H1 (cell line): Measurements from ENCODE around the gene BCAR3. TPM values are rescaled to one million over a fixed set of nuclear protein-coding genes. Genes with fewer than 3 reads are reported as not detected.

Source experiments
- CTCF ChIA-PET: fragments of 300-600 bp; sonication (Branson Sonifier 250); formaldehyde crosslinking; loops from one replicate; lab custom pipeline; 2021; ENCODE audit not compliant: partially characterized antibody; lab: Charles Lee
- POLR2A ChIA-PET: fragments of 300-600 bp; sonication (Branson Sonifier 250); formaldehyde crosslinking; loops from one replicate; lab custom pipeline; 2021; ENCODE audit warnings: inconsistent platforms; ENCODE audit not compliant: partially characterized antibody; lab: Charles Lee
- DNase-seq, 2 experiments: peaks; one replicate each; pipeline versions ENCODE4 v3.0.0 to v3.0.0-alpha.2; 2010 to 2022; ENCODE audit warnings: low spot score in 2 of 2, low read depth in 1 of 2, mixed read lengths in 1 of 2
- FAIRE-seq: peaks from 2 replicates; lab custom pipeline; 2011; peaks lifted over from hg19 to GRCh38; lab: Jason Lieb, UNC
- H2AFZ ChIP-seq: 2 replicates; pipeline ENCODE4 v1.8.1; 2012; ENCODE audit warnings: low read length, inconsistent platforms
- H2AK5ac ChIP-seq: 2 replicates; pipeline ENCODE4 v1.6.1; 2013; ENCODE audit warnings: low read depth, low read length
- H2BK120ac ChIP-seq: replicated peaks from 2 replicates; pipeline ENCODE3; 2013; ENCODE audit warnings: low read depth, low read length, inconsistent platforms
- H2BK12ac ChIP-seq: 2 replicates; pipeline ENCODE4 v1.6.1; 2013; ENCODE audit warnings: low read depth, low read length
- H2BK15ac ChIP-seq: 2 replicates; pipeline ENCODE4 v1.6.1; 2013; ENCODE audit warnings: low read length
- H2BK20ac ChIP-seq: 2 replicates; pipeline ENCODE4 v1.6.1; 2013; ENCODE audit warnings: low read length
- H2BK5ac ChIP-seq: 2 replicates; pipeline ENCODE4 v1.6.1; 2013; ENCODE audit warnings: low read depth, low read length
- H3K14ac ChIP-seq: 2 replicates; pipeline ENCODE4 v1.6.1; 2013; ENCODE audit warnings: inconsistent platforms; ENCODE audit not compliant: insufficient read length
- H3K18ac ChIP-seq: 2 replicates; pipeline ENCODE4 v1.6.1; 2013; ENCODE audit warnings: low read length; ENCODE audit errors: extremely low read depth
- H3K23ac ChIP-seq: 2 replicates; pipeline ENCODE4 v1.6.1; 2013; ENCODE audit warnings: inconsistent platforms; ENCODE audit not compliant: insufficient read length
- H3K23me2 ChIP-seq: 2 replicates; pipeline ENCODE4 v1.6.1; 2013; ENCODE audit warnings: low read depth, low read length
- H3K27ac ChIP-seq: 2 replicates; pipeline ENCODE4 v1.6.1; 2011; ENCODE audit warnings: low read depth, low read length, inconsistent platforms
- H3K27me3 ChIP-seq, 4 experiments: replicated peaks in 1 of 4; 1 replicate in 1 of 4; 2 replicates in 3 of 4; pipeline versions ENCODE4 v1.6.1 to v1.8.1; 2011 to 2013; ENCODE audit warnings: low read length in 3 of 4, mild to moderate bottlenecking in 3 of 4, inconsistent platforms in 2 of 4, mixed read lengths in 2 of 4, moderate library complexity in 1 of 4; ENCODE audit not compliant: control insufficient read depth in 3 of 4, insufficient read depth in 3 of 4; ENCODE audit errors: extremely low read depth in 1 of 4
- H3K36me3 ChIP-seq, 4 experiments: 2 replicates each; pipeline versions ENCODE4 v1.6.1 to v1.8.1; 2011 to 2013; ENCODE audit warnings: mild to moderate bottlenecking in 4 of 4, low read length in 3 of 4, moderate library complexity in 2 of 4, control low read depth in 1 of 4, inconsistent platforms in 1 of 4; ENCODE audit not compliant: insufficient read depth in 4 of 4, control insufficient read depth in 2 of 4
- H3K4ac ChIP-seq: replicated peaks from 2 replicates; pipeline ENCODE3; 2013; ENCODE audit warnings: low read length, low read depth, mixed read lengths, inconsistent platforms; ENCODE audit not compliant: insufficient read length
- H3K4me1 ChIP-seq, 4 experiments: replicated peaks in 1 of 4; 1 replicate in 1 of 4; 2 replicates in 3 of 4; pipeline versions ENCODE4 v1.6.1 to v1.8.1; 2011 to 2013; ENCODE audit warnings: low read length in 3 of 4, inconsistent platforms in 2 of 4, mixed read lengths in 1 of 4; ENCODE audit not compliant: insufficient read depth in 4 of 4, control insufficient read depth in 3 of 4
- H3K4me2 ChIP-seq, 2 experiments: 2 replicates each; pipeline versions ENCODE4 v1.6.1 to v1.8.1; 2011 to 2013; ENCODE audit warnings: low read depth in 2 of 2, low read length in 2 of 2, control low read depth in 1 of 2, inconsistent platforms in 1 of 2, mild to moderate bottlenecking in 1 of 2; ENCODE audit not compliant: insufficient read depth in 1 of 2
- H3K4me3 ChIP-seq, 4 experiments: fragments of 200-600, 300-600 bp in 1 of 4; sonication (generic), shearing (Covaris generic), sonication (Bioruptor Twin) in 1 of 4; 2 replicates each; pipeline versions ENCODE4 v1.5.1 to v1.8.1; 2011 to 2016; ENCODE audit warnings: low read length in 4 of 4, low read depth in 3 of 4, control low read depth in 2 of 4, inconsistent platforms in 2 of 4, mild to moderate bottlenecking in 2 of 4, mixed read lengths in 1 of 4, moderate library complexity in 1 of 4; ENCODE audit not compliant: insufficient read depth in 2 of 4; ENCODE audit errors: extremely low read depth in 1 of 4
- H3K56ac ChIP-seq: replicated peaks from 2 replicates; pipeline ENCODE3; 2013; ENCODE audit warnings: low read depth, mild to moderate bottlenecking, mixed read lengths, low read length, inconsistent platforms; ENCODE audit not compliant: insufficient read length
- H3K79me1 ChIP-seq: 2 replicates; pipeline ENCODE4 v1.6.1; 2013; ENCODE audit warnings: low read depth, low read length, control low read depth
- H3K79me2 ChIP-seq, 2 experiments: 2 replicates each; pipeline versions ENCODE4 v1.6.1 to v1.8.1; 2012 to 2013; ENCODE audit warnings: low read length in 2 of 2, mild to moderate bottlenecking in 2 of 2, inconsistent platforms in 1 of 2; ENCODE audit not compliant: insufficient read depth in 2 of 2, control insufficient read depth in 1 of 2
- H3K9ac ChIP-seq, 4 experiments: replicated peaks in 1 of 4; 1 replicate in 1 of 4; 2 replicates in 3 of 4; pipeline versions ENCODE4 v1.6.1 to v1.8.1; 2011 to 2013; ENCODE audit warnings: low read depth in 3 of 4, low read length in 3 of 4, control low read depth in 2 of 4, mild to moderate bottlenecking in 2 of 4, moderate library complexity in 2 of 4, inconsistent platforms in 1 of 4; ENCODE audit errors: extremely low read depth in 1 of 4
- H3K9me3 ChIP-seq, 2 experiments: 2 replicates each; pipeline versions ENCODE4 v1.6.1 to v1.8.1; 2012 to 2013; ENCODE audit warnings: mild to moderate bottlenecking in 2 of 2, moderate library complexity in 2 of 2, control low read depth in 1 of 2, inconsistent platforms in 1 of 2, low read depth in 1 of 2, low read length in 1 of 2, mixed read lengths in 1 of 2; ENCODE audit not compliant: insufficient read depth in 2 of 2
- H4K20me1 ChIP-seq, 2 experiments: replicated peaks in 1 of 2; 2 replicates each; pipeline versions ENCODE3 to v1.8.1; 2011 to 2013; ENCODE audit warnings: inconsistent platforms in 2 of 2, low read length in 2 of 2, mild to moderate bottlenecking in 1 of 2; ENCODE audit not compliant: insufficient read depth in 2 of 2, control insufficient read depth in 1 of 2
- H4K5ac ChIP-seq: 2 replicates; pipeline ENCODE4 v1.6.1; 2013; ENCODE audit warnings: low read length, low read depth, mixed read lengths, inconsistent platforms; ENCODE audit not compliant: insufficient read length
- H4K8ac ChIP-seq: 2 replicates; pipeline ENCODE4 v1.8.0; 2013; ENCODE audit warnings: mild to moderate bottlenecking, moderate library complexity, low read length, inconsistent platforms; ENCODE audit not compliant: insufficient read depth; ENCODE audit errors: extremely low read depth
- H4K91ac ChIP-seq: replicated peaks from 2 replicates; pipeline ENCODE3; 2013; ENCODE audit warnings: low read length, mixed read lengths, inconsistent platforms; ENCODE audit not compliant: insufficient read length
- RAD21 ChIP-seq, 2 experiments: IDR thresholded peaks in 1 of 2; conservative IDR thresholded peaks in 1 of 2; 2 replicates each; pipeline ENCODE4 v1.6.1; 2011; ENCODE audit warnings: low read depth in 2 of 2, low read length in 2 of 2, improper control_type of control experiment in 1 of 2, inconsistent platforms in 1 of 2, mild to moderate bottlenecking in 1 of 2, moderate library complexity in 1 of 2
- SUZ12 ChIP-seq: fragments of 200-600 bp; sonication (generic); IDR thresholded peaks from 2 replicates; pipeline ENCODE4 v1.6.1; 2012; ENCODE audit warnings: mild to moderate bottlenecking, inconsistent platforms, low read length, moderate library complexity, mixed read lengths
- TAF7 ChIP-seq: optimal IDR thresholded peaks from 2 replicates; pipeline ENCODE3; 2011; ENCODE audit warnings: low read depth, mild to moderate bottlenecking, inconsistent platforms, low read length, moderate library complexity, borderline replicate concordance
- WGBS, 2 experiments: shearing (Covaris generic) in 1 of 2; methylation state at CpG; one replicate each; pipeline versions ENCODE4 v1.1.6 to v1.1.7; 2013 to 2015; ENCODE audit warnings: low lambda C conversion rate in 2 of 2, mixed read lengths in 2 of 2, inconsistent platforms in 1 of 2, low coverage in 1 of 2, missing lambda C conversion rate in 1 of 2; ENCODE audit not compliant: insufficient replicate concordance in 2 of 2, insufficient coverage in 1 of 2, insufficient read length in 1 of 2; ENCODE audit errors: extremely low coverage in 1 of 2, missing lambda C conversion rate in 1 of 2; 5-methylcytosine and 5-hydroxymethylcytosine counted together
- long read RNA-seq, 2 experiments: library from RNA in 1 of 2; library from capped mRNA in 1 of 2; stranded (forward); transcript quantifications; one replicate each; pipeline ENCODE4 v2.0.0, GENCODE V29; 2021; ENCODE audit warnings: inconsistent platforms in 1 of 2
- polyA minus RNA-seq, 3 experiments: library from RNA; depleted of rRNA, polyadenylated mRNA; stranded (reverse); fragments of >200 nt; gene quantifications; 1 replicate in 2 of 3; 2 replicates in 1 of 3; pipeline ENCODE4 v1.2.3, GENCODE V29; 2011
- polyA plus RNA-seq, 7 experiments: library from polyadenylated mRNA; depleted of rRNA in 3 of 7; stranded (reverse) in 5 of 7; unstranded in 2 of 7; fragments of >200 nt in 5 of 7; fragments of 200-250 nt in 2 of 7; gene quantifications; 1 replicate in 5 of 7; 2 replicates in 1 of 7; 4 replicates in 1 of 7; pipeline versions ENCODE4 v1.2.1 to v1.2.3, GENCODE V29; 2011 to 2013; ENCODE audit warnings: missing spikeins in 2 of 7, mixed read lengths in 2 of 7
- total RNA-seq: library from RNA; stranded (reverse); fragmentation: NEBNext Ultra II Directional; extraction: Animal tissue kit (Norgen Biotek cat#: 25700); gene quantifications from 2 replicates; pipeline ENCODE4 v1.2.1, GENCODE V29; 2021

Gene BCAR3
- total RNA-seq, result 8.3 and 9.2 TPM in 2 replicates
- polyA plus RNA-seq (2011; rRNA removed), result 5.6 and 7.3 TPM in 2 replicates
- 6.6 TPM for polyA plus RNA-seq (2011; cell fraction: cytosol; rRNA removed)
- 9.7 TPM for polyA plus RNA-seq (2011; cell fraction: nucleus; rRNA removed)
- 7.0 to 8.0 TPM (median 7.8 TPM) in 4 replicates for polyA plus RNA-seq (2012, experiment 1 of 2)
- polyA plus RNA-seq (2012, experiment 2 of 2), result 6.1 TPM
- 5.1 TPM for polyA plus RNA-seq (2013, experiment 1 of 2)
- polyA plus RNA-seq (2013, experiment 2 of 2), result 5.2 TPM
- polyA minus RNA-seq (2011; rRNA and poly(A)+ RNA removed), result 10.9 and 11.0 TPM in 2 replicates
- 19.4 TPM for polyA minus RNA-seq (2011; cell fraction: cytosol; rRNA and poly(A)+ RNA removed)
- 14.6 TPM for polyA minus RNA-seq (2011; cell fraction: nucleus; rRNA and poly(A)+ RNA removed)
- long read RNA-seq, experiment 1, partial matches to known transcripts, result 4 of 6 reads
- long read RNA-seq, experiment 1, other reads (novel, unspliced or antisense), result 1 of 6 reads
- long read RNA-seq, experiment 2, partial matches to known transcripts, result 4 of 5 reads
- long read RNA-seq, experiment 2, other reads (novel, unspliced or antisense), result 1 of 5 reads

DNA sequence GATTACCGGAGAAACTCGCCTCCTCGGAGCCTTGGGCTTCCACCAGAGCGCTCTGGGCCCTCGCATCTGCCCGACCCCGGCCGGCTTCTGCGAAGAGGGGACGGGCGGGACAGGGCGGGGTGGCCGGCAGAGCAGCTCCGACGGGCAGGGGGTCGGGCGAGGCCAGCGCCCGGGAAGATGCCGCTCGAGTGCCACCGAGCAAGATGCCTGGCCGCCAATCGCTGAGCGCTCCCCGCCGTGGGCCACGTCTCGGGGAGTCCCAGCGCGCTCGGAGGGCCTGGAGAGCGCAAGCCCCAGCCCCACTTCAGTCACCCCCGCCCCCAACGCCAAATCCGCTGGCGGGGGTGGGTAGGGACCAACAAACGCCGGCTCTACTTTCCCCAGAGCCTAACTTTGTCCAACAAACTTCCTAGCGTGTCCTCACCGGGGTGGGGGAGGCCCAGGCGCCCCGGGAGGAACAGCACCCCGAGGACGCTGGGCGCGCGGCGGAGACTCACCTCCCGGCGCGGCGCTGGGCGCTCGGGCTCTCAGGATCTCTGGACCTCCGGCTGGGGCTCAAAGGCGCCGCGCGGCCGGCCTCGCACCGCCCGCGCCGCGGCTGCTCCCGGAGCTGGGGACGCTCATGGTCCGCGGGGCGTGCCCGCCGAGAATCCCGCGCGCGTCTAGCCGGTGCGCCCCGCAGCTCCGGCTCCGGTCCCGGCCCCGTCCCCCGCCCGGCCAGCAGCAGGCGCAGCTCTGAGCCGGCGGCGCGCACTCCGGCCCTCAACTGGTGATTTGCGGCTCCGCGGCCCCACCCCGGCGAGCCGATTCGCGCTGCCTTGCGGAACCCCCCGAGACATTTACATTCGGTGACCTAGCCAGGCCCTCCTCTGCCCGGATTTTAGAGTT is at the start of gene BCAR3:
Gene BCAR3 (minus strand): TSS at position 737 of the 888 bp plus-strand sequence. CDS start 6,907 bp downstream, outside the sequence.
- Histone ChIP-seq H4K8ac (peak within 1 kb of the TSS; percentile 76; the same call in 1 of the 2 replicates), H4K91ac (no peak within 1 kb of the TSS), H3K4me2 (peak within 1 kb of the TSS; percentile 69 to 88), H3K4me1 (peaks cover 3 to 12% (median 5%) of the 10 kb centered on the region in 4 experiments), H2BK20ac (0 out of 2 replicates have a peak within 1 kb of the TSS, but pooled peaks have one; percentile 15), H3K56ac (peak within 1 kb of the TSS; percentile 10), H2AFZ (peak within 1 kb of the TSS; percentile 84), H2BK12ac (no peak within 1 kb of the TSS), H4K5ac (peak within 1 kb of the TSS; percentile 57), H2AK5ac (no peak within 1 kb of the TSS), H3K23ac (no peak within 1 kb of the TSS), H3K27me3 (peaks cover 0 to 8% (median 2%) of the 10 kb centered on the region in 4 experiments; a peak in 4 of 7 replicates), H2BK15ac (peak within 1 kb of the TSS; percentile 5; the same call in 1 of the 2 replicates), H3K4ac (no peak within 1 kb of the TSS), H3K23me2 (peaks cover 15% of the 10 kb centered on the region), H3K14ac (no peak within 1 kb of the TSS), H4K20me1 (peaks cover 0 to 4% of the 10 kb centered on the region in 2 experiments), H3K36me3 (no peaks in the 10 kb centered on the region), H3K9ac (peak within 1 kb of the TSS in 3 of 4 experiments; percentile 30 to 62 (median 42); a peak in 5 of 7 replicates), H3K79me2 (peaks cover 0 to 22% of the 10 kb centered on the region in 2 experiments; a peak in 1 of 4 replicates), H3K27ac (no peak within 1 kb of the TSS), H3K79me1 (no peaks in the 10 kb centered on the region; the same call in 1 of the 2 replicates), H2BK120ac (peak within 1 kb of the TSS; percentile 68), H3K18ac (peak within 1 kb of the TSS; percentile 68), H3K9me3 (no peaks in the 10 kb centered on the region), H2BK5ac (peak within 1 kb of the TSS; percentile 8; the same call in 1 of the 2 replicates), H3K4me3 (peak within 1 kb of the TSS; percentile 64 to 87 (median 70))
- WGBS, 2 experiments, result 2% methylated on average over 50 of the region's 105 CpGs; no CpG with 5 or more reads in 1 of the 2 experiments
- POLR2A ChIA-PET, result interaction anchor here (0.7 to 2.1 kb wide), 10 partner anchors 11 to 849 kb away, joined by 3 to 6 read pairs (median 3); partner anchors contain the start of gene FNBP1L
- no peak for FAIRE-seq
- DNase-seq, result peak; percentile 38 to 83
- CTCF ChIA-PET, result interaction anchor here (0.9 to 13.5 kb wide), 20 partner anchors 11 to 170 kb away, joined by 3 to 98 read pairs (median 4); no protein-coding TSS in a partner anchor
- TF ChIP-seq SUZ12, result no peak
- peak in 1 of 2 experiments; percentile 39; a peak in 2 of 4 replicates for TF ChIP-seq RAD21 (IDR thresholded peaks at IDR 0.05 in 1 of 2, conservative IDR thresholded peaks at IDR 0.05 in 1 of 2; ENCODE audit: low read depth in 2 of 2, low read length in 2 of 2)
- no peak for TF ChIP-seq TAF7
